Fibroblast of peridontal ligament (primary cell): ENCODE data around the gene SHROOM2.
A peak's percentile ranks its signal among the peaks of the same experiment; 100 is the strongest.

Experiments
- DNase-seq: peaks from one replicate; pipeline ENCODE4 v3.0.0-alpha.2; 2010; ENCODE audit errors: extremely low read depth

Gene SHROOM2

DNA sequence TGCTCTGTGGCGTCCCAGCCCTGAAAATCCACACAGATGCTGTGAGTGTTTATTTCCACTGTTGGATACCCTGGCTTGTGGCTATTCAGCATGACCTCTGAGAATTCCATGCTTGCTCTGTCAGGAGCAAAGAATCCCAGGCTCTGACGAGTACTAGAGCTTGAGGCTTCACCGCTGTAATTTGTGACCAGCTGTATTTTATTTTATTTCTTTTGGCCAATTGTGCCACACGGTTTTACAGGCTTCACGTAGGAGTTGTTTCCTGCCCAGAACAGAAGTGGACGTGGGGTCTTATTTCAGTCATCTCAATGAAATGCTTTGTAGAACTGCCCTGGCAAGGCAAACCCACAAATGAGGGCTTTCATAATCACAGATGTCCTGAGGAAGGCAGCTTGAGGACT lies 111.5 kb downstream of the SHROOM2 start:
- DNase-seq, result peak; percentile 96

DNA sequence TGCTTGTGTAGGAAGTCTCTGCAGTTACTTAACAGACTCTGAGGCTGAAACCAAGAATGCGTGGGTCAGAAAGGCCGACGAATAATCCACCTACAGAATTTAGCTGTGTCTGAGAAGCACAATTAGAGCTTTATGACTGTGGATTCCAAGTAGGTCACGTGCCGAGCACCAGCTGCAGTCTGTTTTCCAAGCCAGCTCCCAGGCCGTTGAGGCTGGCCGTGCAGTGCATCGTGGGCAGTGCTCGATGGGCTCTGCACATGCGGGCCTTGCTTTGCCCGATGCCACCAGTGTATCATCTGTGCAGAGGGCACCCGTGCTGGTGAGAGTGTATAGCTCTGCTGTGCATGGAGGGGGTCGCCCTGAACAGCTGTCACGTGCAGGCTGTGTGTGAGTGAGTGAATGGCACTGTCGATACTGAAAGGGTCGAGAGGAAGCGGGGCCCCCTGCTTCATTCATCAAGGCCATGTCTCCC lies 113.4 kb downstream of the SHROOM2 start:
- DNase-seq, result peak; percentile 58

DNA sequence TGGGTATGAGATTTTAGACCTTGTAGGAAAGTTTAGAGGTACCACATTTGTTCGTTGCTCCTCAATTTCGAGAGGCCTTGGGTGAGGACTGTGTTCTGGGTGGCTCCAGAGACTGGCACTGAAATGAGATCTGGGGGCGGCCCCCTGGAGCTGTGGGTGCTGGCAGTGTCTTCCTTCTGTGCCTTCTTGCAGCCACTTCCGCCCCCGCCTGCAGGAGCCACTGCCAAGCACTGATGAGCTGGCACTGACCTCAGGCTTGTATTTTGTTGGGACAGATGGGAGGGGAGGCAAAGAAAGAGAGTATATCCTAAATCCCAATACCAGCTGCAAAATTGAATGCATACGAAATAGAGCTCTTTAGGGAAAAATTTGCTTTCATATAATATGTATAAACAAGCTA lies 116.4 kb downstream of the SHROOM2 start:
- peak; percentile 46 for DNase-seq

DNA sequence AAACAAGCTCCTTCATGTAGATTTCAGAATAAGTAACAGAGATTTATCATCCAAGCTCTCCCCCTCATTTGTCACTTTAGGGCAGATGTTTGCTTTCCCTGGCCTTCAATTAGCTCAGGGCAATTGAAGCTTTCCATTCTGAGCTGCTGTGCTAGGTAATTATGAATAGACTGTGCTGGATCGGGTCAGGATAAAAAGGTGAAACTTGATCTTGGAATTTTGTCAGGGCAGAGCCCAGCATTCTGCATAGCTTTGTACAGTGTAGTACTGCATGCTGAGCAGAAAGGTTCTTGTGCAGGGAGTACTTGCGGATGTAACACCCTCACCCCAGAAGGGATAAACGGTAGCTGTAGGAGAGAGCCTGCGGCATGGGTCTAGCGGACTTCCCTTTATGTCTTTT lies 116.9 kb downstream of the SHROOM2 start:
- no peak for DNase-seq

DNA sequence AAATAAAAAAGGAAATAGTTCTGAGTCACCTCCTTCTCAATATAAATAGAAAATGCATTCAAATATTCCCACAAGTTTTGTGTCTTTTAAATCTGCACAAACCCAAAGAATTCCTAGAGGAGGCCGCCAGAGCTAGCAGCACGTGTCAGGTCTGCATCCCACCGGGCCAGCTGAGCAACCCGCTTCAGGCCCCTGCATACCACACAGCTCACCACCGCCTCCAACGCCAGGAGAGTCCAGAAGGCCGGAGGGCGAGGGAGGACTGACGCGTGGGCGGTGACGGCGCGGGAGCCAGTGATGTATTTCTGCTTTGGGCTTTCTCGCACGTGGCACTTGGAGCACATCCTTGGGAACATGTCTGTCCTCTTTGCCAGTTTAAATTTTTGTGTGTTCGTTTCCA lies 119.1 kb downstream of the SHROOM2 start:
- DNase-seq, result peak; percentile 37

DNA sequence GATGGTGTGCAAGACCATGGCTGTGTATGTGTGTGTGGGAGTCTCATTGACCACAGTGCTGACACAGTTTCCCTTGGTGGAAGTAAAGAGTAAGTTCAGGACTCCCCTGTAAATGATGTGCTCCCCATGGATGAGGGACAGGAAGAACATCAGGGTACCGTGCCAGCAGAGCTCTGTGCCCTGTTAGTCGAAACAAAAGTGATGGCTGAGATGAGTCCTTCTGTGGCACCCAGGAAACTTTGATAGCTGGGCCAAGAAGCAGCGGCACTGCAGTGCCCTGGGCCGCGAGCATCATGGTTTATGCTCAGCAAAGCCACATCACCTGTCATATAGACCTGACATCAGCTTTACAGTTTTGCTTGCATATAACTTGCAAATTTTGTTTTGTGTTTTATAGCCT lies 119.5 kb downstream of the SHROOM2 start:
- DNase-seq, result no peak

DNA sequence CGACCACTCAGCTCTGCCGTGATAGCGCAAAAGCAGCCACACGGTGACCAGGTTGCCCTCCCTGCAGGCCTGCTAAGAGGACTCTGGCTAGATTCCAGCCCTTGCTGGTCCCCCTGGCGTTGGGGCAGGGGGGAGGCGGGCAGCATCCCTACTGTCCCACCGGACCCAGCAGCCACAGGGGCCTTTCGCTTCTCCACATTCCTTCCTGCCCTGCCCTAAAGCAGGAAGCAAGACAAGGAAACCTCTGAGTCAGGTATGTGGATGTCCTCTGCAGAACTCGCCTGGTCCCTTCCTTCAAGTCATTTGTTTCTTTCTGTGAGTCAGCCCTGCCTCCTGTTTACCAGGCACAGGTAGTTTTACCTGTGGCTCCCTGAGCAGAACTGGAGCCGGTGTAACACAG lies 120.7 kb downstream of the SHROOM2 start:
- no peak for DNase-seq

DNA sequence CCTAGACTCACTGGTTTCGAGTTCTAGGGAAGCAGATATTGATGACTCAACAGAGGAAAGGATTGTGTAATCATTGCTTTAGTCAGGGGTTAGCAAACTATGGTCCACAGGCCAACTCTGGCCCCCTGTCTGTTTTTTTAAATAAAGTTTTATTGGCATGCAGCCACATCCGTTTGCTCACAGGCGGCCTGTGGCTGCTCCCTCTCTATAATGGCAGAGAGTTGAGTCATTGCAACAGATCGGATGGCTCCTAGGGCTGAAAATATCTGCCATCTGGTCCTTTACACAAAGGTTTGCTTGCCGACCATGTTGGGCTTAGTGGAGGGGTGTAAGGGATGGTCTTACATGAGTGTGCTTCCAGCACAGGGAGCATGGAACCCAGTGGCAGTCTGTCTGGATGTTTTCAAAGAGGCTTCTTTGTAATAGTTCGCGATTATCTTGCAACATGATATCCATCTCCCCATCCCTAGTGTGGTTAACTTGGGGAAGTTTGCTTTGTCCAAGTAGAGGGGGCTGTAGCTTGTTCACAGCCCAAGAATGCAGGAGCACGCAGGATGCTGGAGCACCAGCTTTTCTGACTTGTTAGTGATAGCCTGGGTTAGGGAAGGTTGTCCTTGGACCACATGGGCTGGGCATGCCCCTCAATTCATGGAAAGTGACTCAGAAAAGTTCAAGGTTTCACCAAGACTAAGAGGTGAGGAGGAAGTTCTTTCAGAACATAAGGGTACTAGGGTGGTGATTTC lies 121.6 kb downstream of the SHROOM2 start:
- DNase-seq, result peak; percentile 78

DNA sequence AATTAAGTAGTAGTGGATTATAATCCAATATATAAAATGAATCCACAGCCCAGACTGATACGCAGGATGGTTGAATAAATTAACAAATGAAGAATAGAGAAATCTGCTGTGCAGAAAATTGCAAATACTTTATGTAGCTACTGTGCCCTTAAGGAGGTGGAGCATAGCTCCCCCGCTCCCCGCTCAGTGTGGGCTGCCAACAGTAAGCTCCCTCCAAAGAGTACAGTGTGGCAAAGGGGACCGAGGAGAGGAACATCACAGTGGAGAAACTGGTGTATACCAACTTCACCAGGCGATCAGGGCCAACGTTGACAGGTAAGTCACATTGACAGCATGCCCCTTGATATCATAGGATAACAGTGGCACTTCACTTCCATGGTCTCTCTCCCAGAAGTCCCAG lies 123.0 kb downstream of the SHROOM2 start:
- DNase-seq, result no peak

DNA sequence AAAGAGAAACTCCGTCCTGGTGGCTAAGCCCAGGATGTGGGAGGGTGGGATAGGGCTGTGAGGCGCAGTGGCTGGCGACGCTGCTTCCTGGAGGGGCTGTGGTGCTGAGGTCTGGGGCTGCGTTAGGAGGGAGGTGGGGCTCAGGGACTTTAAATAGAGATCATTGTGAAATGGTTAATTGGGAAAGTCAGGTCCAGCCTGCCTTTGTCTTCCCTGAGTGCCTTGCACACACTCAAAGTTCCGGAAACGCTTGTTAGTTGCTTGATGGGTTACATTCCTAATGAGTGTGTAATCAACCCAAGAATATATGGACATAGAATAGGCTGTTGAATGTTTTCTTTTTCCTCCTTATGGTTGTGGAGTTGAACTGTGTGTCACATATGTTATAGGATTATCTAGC lies 125.3 kb downstream of the SHROOM2 start:
- DNase-seq, result peak; percentile 36

DNA sequence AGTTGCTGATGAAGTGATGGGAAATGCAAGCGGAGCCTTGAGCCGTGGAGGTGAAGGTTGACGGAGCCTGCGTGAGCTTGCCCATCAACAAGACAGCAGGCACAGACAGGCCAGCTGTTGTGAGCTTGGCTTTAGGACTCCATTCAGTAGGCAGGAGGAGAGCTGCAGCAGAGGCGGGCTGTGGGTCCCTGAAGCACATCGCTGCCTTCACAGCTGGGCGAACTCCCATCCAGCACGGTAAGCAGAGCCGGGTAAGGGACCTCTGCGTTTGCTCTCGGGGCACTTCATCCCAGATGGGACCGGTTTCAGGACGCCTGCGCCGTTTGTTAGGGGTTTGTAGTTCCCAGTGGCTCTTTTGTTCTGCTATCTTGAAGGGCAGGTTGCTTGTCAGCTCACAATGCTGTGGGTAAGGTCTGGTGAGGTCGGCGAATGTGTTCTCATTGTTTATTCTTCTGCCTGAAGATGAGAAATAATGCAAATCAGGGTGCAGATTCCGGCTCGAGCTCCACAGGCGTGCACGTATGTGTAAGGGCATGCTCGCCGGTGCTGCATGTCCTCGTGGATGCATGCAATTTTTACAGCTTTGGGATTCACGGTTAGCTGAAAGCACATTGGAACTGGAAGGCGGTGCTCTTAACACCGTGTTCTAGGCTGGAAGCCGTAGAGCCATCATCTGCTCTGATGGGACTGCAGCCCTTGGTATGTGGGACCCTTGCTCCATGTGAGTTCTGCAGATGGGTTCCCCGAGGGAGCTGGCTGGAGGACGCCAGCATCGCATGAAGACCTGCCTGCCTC lies 126.3 kb downstream of the SHROOM2 start:
- DNase-seq, result peak; percentile 26

DNA sequence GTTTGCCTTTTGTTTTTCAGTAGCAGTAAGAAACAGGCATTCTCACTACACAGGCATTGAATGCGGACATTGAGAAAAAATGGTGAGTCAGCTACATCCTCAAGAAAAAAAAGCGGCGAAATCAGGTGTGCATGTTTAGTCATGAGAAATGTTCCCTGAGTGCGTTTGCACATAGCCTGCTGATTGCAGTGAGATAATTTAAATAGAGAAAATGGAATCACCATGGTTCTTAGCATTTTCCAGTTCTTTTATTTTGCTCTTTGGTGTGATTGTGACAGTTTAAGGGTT lies 126.9 kb downstream of the SHROOM2 start:
- DNase-seq, result no peak

DNA sequence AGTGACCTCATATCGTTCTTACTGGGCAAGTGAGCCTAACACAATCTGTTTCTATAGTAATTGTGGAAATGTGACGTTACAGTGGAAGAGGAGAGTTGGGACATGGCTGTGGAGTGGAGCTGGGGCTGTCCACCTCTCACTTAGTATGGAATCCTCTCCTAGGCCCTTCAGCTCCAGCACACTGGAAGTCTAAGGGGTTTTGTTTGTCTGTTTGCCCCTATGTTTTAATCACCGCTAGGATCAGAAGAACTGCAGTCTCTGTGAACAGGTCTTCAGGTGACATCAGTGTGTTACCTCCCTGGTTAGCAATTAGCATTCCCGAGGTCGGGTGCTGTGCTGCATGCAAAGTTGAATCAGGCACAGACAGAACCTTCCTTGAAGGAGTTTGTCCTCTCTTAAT lies 131.6 kb downstream of the SHROOM2 start:
- no peak for DNase-seq

DNA sequence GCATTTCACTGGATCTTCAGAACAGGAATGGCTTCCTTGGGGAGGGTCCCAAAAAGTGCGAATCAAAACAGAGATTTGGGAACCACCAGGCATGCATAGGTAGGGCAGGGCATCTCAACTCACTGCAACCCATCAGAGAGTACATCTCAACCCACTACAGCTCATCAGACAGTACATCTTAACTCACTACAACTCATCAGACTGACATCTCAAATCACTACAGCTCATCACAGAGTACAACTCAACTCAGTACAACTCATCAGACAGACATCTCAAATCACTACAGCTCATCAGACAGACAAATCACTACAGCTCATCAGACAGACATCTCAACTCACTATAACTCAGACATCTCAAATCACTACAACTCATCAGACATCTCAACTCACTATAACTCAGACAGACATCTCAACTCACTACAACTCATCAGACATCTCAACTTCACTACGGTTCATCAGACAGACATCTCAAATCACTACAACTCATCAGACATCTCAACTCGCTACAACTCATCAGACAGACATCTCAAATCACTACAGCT lies 133.5 kb downstream of the SHROOM2 start:
- DNase-seq, result no peak

DNA sequence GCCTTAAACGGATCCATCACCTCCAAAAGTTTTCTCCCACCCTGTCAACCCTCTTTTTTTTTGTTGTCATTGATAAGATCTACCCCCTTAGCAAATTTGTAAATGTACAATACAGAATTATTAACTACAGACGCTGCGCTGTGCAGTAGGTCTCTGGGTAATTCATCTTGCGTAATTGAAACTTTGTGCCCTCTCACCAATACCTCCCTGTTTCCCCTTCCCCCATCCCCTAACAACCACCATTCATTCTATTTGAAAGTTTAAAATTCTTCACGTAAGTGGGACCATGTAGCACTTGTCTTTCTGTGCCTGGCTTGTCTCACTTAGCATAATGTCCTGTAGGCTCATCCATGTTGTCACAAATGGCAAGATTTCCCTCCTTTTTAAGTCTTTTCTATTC lies 135.2 kb downstream of the SHROOM2 start:
- DNase-seq, result no peak

DNA sequence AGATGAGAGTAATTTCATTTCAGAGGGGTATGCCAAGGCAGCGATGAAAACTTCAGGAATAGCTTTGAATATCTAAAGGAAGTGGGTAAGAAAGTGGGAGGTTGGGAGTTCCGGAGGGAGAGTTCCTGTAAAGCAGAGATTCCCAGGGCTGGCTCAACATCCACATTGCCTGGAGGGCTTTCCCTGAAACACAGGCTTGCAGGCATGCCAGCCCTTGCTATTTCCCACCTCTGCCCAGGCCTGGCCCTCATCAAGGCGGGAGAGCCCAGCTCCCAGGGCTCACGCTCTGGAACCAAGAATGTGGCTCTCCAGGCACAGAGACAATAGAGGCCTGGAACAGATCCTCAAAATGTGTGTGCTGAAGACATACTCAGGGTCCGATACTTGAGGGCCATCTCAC lies 137.1 kb downstream of the SHROOM2 start:
- no peak for DNase-seq

DNA sequence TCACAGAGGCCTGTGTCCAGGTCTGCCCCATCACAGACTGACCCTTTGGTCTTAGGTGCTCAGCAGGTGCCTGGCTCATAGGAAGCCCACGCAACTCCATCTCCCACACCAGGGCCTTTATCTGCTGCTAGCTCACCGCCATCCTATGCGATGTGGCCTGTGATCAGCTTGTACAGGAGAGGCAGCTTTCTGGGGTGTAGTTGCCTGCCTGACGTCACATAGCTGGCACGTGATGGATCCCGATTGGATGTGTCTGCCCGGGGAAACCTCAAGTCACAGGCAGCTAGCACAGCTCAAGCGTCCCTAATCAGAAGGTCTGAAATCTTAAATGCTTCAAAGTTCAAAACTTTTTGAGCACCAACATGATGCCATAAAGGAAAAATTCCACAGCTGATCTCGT lies 139.8 kb downstream of the SHROOM2 start:
- DNase-seq, result no peak

DNA sequence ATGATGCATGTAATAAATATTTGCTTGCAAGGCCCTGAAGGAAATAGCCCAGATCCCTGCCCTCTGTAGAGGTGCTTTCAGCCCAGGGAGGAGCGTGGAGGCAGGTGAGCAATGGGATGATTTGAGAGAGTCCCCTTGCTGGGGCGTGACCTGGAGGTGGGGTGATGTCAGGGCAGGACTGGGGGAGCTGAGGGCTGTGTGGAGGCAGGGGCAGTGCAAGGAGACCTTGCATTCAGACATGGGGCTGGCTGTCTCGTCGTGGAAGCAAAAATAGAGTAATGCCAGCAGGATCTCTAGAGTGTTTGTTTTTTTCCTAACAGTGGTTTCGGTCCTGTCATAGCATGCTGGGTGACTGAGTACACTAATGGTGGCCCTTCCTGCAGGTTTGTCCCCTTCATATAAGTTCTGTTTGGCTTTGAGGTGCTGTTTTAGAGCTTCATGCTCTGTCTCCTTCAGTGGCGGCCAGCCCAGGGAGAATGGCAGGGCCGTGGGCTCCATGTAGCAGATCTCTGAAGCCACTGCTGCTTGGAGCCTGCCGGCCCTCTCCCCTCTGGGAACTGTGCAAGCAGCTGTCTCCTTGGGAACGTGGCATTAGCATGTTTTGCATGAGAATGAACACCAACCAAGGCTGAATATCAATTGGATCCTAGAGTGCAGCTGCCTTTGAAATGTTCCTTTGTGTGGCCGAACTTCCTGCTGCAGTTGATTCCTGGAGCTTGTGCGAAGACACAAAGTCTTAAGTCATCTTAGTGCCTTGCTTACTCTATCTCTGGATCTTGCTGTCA lies 141.7 kb downstream of the SHROOM2 start:
- no peak for DNase-seq

DNA sequence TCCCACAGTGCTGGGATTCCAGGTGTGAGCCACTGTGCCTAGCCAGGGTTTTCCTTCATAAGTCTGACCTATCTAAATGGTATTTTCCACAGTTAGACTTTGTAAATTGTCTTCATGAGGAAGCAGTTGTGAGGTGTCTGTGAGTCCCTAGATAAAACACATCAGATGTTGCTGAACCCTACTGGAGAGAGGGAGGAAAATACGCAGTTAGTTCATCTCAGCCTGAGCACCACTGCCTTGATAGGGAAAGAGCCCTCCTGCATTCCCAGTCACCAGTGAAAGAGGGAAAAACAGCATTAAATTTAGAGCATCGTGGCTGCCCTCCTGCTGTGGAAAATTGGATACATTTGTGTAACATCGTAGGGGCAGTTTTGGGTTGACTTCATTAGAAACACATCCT lies 149.2 kb downstream of the SHROOM2 start:
- peak; percentile 17 for DNase-seq

DNA sequence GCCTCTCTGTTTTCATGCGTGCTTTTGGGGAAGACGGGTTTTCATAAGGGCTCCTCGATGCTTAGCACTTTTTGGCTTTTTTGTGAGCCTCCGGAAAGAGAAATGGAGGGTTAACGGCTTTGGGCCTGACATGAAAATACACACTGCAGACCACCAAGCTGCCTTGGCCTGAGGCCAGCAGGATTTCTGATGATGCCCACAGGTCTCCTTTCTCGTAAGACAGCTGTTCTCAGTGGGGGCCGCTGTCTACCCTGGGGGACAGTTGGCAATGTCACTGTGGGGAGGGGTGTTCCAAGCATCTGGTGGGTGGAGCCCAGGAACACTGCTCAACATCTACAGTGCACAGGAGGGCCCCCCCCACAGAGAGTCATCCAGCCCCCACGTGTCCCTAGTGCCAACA lies 151.5 kb downstream of the SHROOM2 start:
- DNase-seq, result no peak

DNA sequence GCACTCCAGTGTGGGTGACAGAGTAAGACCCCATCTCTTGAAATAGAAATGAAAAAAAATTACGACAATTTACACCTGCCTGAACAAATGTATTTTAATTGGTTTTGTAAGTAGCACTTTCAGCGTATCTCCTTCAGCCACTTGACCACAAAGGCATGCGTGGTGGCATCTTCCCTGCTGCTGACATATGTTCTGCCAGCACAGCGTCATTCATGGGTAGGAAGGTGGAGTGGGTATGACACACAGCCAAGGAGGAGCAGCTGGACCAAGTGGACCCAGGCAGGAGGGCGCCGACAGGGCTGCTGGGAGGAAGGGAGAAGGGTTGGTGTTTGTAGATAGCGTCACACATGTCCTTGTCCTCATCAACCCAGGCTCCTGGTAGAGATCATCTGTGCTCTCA lies 152.3 kb downstream of the SHROOM2 start:
- no peak for DNase-seq

DNA sequence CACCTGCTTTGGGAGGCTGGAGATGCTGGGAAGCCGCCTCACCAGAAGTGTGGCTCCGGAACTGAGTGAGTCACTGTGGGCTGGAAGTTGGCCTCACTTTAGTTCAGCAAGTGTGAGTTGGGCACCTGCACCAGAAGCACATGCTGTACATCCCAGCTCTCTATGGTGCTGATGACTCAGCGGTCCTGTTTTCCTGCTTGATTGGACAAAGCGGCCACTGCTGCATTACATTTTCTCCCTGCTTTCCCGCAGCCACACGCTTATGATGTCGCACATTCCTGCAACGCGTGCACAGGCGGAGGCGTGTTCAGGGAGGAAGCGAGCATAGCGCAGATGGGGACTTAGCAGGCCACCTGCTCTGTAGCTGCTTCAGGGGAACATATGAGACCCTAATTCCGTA lies 154.2 kb downstream of the SHROOM2 start:
- peak; percentile 9 for DNase-seq
